DMS79 (cell line): ENCODE measurements around the gene PEX7.
"Not testable (repeated sequence)": the region's sequence is repeated elsewhere in the genome, so short reads cannot be mapped to it uniquely, and the experiment has no call there.

Experiments used
- DNase-seq: peaks from one replicate; lab custom pipeline; 2025; lab: John Stamatoyannopoulos, UW

The PEX7 gene

GRCh38 chr6:136840276-136841001 is 18.0 kb downstream of the PEX7 start:
- DNase-seq, result no peak

- no peak for DNase-seq
Observed at GRCh38 chr6:136843210-136843609, 20.8 kb downstream of the PEX7 start.

- peak; percentile 2 for DNase-seq
Observed at GRCh38 chr6:136846046-136846445, 23.7 kb downstream of the PEX7 start.

- not testable (repeated sequence) for DNase-seq
Observed at GRCh38 chr6:136846477-136846876, 24.1 kb downstream of the PEX7 start.

- not testable (repeated sequence) for DNase-seq
Observed at GRCh38 chr6:136849979-136850563, 27.7 kb downstream of the PEX7 start.

- DNase-seq, result no peak
Observed at GRCh38 chr6:136859430-136859829, 37.0 kb downstream of the PEX7 start.

GRCh38 chr6:136860043-136860442 is 37.7 kb downstream of the PEX7 start:
- DNase-seq, result no peak

GRCh38 chr6:136862662-136863061 is 40.3 kb downstream of the PEX7 start:
- no peak for DNase-seq

GRCh38 chr6:136863752-136864151 is 41.4 kb downstream of the PEX7 start:
- DNase-seq, result no peak

GRCh38 chr6:136864676-136865075 is 42.3 kb downstream of the PEX7 start:
- no peak for DNase-seq

- no peak for DNase-seq
Observed at GRCh38 chr6:136866872-136867416, 44.6 kb downstream of the PEX7 start.

- DNase-seq, result no peak
Observed at GRCh38 chr6:136869451-136869850, 47.1 kb downstream of the PEX7 start.

GRCh38 chr6:136873748-136874147 is 51.4 kb downstream of the PEX7 start:
- DNase-seq, result no peak

- not testable (repeated sequence) for DNase-seq
Observed at GRCh38 chr6:136876469-136876868, 54.1 kb downstream of the PEX7 start.

- DNase-seq, result no peak
Observed at GRCh38 chr6:136880748-136881460, 58.5 kb downstream of the PEX7 start.

GRCh38 chr6:136886091-136886490 is 63.7 kb downstream of the PEX7 start:
- no peak for DNase-seq

GRCh38 chr6:136887953-136888352 is 65.6 kb downstream of the PEX7 start:
- no peak for DNase-seq

GRCh38 chr6:136889271-136890193 is 67.1 kb downstream of the PEX7 start:
- DNase-seq, result no peak

- DNase-seq, result no peak
Observed at GRCh38 chr6:136890194-136890839, 67.9 kb downstream of the PEX7 start.

GRCh38 chr6:136890986-136891385 is 68.6 kb downstream of the PEX7 start:
- DNase-seq, result no peak

GRCh38 chr6:136893187-136893586 is 70.8 kb downstream of the PEX7 start:
- no peak for DNase-seq
